GM19099 (cell line): ENCODE measurements around the gene NPR1.

ENCODE experiments used
- POLR2A ChIP-seq: IDR thresholded peaks from 3 replicates; pipeline ENCODE4 v1.6.1; 2011; ENCODE audit warnings: low read depth; ENCODE audit not compliant: insufficient read length; ENCODE audit errors: extremely low read depth

The NPR1 gene

DNA sequence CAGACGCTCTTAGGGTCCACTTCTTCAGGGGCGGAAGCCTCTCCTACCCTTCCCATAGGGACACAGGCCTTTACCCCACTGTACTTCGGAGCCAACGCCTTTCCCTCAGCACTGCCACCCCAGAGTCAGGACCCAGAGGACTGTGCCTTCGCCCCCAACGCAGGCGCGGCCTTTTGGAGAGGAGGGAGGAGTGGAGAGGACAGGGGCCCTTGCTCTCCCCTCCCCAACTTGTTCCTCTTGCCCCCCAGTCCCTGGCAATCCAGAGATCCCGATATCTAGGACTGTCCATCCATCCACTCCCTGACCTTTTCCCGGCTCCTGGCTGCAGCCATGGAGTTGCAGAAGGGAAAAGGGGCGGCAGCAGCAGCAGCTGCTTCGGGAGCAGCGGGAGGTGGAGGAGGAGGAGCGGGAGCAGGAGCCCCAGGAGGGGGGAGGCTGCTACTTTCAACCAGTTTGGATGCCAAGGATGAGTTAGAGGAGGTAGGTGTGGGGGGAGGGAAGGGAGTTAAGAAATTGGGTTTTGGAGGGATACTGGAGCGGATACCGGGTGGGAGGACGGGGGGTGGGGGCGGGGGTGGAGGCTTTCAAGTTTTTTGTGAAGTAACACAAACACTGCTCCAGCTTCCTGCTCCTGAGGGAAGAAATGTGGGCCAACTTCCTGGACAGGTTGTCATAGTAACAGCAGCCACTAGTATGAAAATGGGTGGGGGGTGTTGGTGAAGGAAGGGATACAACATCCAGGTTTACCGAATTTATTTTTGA is 50.0 kb downstream of the NPR1 start:
- TF ChIP-seq POLR2A = peak; percentile 12

DNA sequence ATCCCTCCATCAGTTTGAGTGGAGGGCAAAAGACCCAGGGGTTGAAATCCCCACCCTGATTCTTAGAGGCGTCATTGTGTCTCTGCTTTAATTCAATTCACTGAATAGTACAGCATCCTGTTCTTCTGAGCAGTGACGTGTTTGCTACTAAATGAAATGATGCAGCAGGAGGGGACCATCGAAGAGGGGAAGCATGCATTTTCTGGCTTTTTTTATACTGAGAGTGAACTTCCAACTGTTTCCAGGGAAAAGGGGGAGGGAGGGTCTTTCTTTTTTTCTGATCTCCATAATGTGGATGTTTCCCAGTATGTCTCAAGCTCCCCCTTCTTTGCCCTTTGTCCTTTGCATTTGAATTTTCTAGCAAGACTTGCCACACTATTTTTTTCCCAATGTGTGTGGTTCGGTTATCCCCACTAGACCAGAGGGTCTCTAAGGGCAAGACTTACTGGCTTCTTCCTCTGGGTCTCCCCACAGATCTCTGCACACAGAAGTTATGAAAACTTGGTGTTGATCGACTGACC is 52.0 kb downstream of the NPR1 start:
- TF ChIP-seq POLR2A = no peak

DNA sequence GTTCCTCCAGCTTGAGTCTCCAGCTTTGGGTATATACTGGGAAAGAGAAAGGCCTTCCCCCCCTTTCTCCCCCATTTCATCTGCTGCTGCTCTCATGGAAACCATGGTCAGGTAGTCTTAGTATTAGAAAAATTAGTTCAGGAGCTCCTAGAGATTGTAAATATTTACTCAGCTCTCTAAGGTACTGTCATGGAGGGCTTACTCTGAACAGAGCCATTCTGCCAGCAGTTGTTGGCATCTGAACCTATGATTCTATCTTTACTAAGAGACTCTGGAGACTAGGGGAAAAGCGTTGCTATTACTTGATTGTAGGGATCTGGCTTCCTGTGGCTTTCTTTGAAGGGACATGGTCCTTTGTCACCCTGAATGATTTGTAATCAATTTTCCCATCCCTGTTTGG is 55.5 kb downstream of the NPR1 start:
- no peak for TF ChIP-seq POLR2A

DNA sequence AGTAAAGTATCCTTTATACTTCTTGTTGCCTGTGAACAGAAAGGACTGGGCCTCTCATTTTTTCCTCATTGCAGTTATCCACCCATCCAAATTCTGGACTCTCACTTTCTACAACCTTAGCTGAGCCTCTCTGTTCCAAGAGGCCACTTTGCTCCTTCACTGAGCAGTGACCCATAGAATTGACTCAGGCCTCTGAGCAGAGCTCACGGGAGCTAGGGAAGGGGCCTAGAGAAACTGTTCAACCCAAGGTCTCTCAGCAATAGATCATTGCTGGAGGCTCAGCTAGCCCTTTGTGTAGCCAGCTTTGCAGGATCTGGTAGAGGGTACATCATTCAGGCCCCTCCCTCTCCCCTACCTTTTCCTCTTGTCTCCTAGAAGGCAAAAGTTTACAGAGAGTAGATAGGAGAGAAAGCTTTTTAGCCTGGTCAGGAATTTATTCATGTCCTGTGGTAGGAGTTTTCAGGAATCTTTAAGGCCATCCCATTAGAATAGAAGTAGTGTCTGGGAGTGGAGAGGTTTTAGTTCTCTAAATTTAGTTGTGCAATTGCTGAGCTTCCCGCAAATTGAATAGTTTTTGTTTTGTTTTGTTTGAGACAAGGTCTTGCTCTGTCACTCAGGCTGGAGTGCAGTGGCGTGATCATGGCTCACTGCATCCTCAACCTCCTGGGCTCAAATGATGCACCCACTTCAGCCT is 56.1 kb downstream of the NPR1 start:
- no peak for TF ChIP-seq POLR2A

DNA sequence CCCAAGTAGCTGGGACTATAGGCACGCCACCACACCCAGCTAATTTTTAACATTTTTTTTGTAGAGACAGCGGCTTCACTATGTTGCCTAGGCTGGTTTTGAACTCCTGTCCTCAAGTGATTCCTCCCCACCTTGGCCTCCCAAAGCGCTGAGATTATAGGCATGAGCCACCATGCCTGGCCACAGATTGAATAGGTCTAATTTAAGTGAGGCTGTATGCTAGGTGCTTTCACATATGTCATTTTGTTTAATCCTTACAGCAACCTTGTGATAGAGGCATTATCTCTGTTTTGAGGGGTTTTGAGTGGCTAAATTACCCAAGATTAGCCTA is 56.6 kb downstream of the NPR1 start:
- TF ChIP-seq POLR2A = no peak

DNA sequence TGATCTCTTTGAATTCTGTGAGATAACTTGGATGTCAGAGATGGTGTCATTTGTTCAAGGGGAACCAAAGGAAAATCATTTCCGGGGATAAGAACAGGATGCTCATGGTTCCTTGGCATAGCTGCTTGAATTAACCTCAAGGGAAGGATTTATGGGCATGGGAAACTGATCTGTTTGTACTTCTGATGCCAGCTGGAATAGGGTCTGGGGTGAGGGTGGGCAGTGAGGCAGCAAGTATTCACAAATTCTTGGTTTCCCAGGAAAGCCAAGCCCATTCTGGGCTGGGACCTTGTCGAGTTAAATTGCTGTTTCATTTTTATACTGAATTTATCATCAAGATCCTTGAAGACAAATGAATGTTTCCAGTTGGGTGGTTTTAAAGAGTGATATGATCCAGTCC is 63.5 kb downstream of the NPR1 start:
- no peak for TF ChIP-seq POLR2A

DNA sequence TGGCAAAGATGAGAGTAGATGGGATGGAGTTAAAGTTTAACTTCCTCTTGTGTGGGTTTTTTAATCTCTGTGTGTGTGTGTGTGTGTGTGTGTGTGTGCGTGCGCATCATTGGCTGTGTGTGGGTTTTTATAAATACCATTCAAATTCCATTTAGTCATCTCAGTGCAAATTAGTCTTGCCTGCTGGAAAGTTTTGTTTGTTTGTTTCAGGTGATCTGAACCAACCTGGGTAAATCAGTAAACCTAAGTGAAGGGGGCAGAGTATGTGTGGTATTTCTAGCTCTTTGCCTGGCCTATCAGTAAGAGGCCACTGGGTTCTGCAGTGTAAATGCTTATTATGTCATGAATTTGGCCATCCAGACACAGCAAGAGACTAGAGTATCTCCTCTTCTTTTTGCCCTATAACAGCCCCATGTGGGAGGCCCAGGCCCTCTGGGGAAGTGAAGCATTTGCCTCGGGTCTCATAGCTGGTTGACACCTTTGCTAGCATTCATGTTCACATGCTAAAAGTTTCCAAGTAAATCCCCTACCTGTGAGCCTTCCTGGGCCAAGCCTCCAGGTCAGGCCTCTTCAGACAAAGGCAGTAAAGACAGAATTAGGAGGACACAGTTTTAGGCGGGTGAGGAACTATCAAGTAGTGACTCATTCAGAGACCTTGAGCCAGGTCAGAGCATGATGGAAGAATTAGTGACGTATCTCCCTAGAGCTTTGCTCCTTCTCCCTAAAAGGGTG is 64.1 kb downstream of the NPR1 start:
- TF ChIP-seq POLR2A = no peak
